Sigmoid colon (tissue), 7 donors: ENCODE data around the gene RUNX1. TPM values are rescaled to one million over a fixed set of nuclear protein-coding genes. Genes with fewer than 3 reads are reported as not detected.

Source experiments
- DNase-seq: peaks from one replicate; pipeline ENCODE4 v3.0.0-alpha.2; 2019
- H3K27ac ChIP-seq, 4 donors: fragments of 200-600 bp; sonication (generic); one replicate each; pipeline ENCODE4 v1.5.1; 2016 to 2019; ENCODE audit warnings: mild to moderate bottlenecking in 1 of 4
- H3K27me3 ChIP-seq, 3 donors: fragments of 200-600 bp; sonication (generic); one replicate each; pipeline ENCODE4 v1.5.1; 2019; ENCODE audit warnings: mild to moderate bottlenecking in 1 of 3
- H3K36me3 ChIP-seq, 4 donors: fragments of 200-600 bp; sonication (generic); one replicate each; pipeline ENCODE4 v1.5.1; 2016 to 2019
- H3K4me1 ChIP-seq, 4 donors: fragments of 200-600 bp; sonication (generic); one replicate each; pipeline ENCODE4 v1.5.1; 2017 to 2019
- H3K4me3 ChIP-seq, 4 donors: fragments of 200-600 bp; sonication (generic); one replicate each; pipeline ENCODE4 v1.5.1; 2017 to 2019; ENCODE audit warnings: mild to moderate bottlenecking in 2 of 4, moderate library complexity in 1 of 4
- H3K9me3 ChIP-seq, 4 donors: fragments of 200-600 bp in 3 of 4; sonication (generic) in 3 of 4; one replicate each; pipeline versions ENCODE4 v1.5.1 to v1.6.1; 2013 to 2019
- EP300 ChIP-seq, 4 donors: sonication (generic); formaldehyde crosslinking; IDR thresholded peaks; one replicate each; pipeline ENCODE4 v1.6.1; 2017; ENCODE audit warnings: antibody characterized with exemption in 4 of 4
- POLR2A ChIP-seq, 2 donors: fragments of 450-650 bp; IDR thresholded peaks; one replicate each; pipeline ENCODE4 v1.6.1; 2016; ENCODE audit warnings: antibody characterized with exemption in 2 of 2, mild to moderate bottlenecking in 2 of 2, moderate library complexity in 2 of 2
- POLR2AphosphoS5 ChIP-seq, 4 donors: sonication (generic); formaldehyde crosslinking; IDR thresholded peaks; one replicate each; pipeline ENCODE4 v1.6.1; 2017; ENCODE audit warnings: antibody characterized with exemption in 4 of 4
- WGBS, 2 donors: extraction: QIAGEN DNeasy Blood & Tissue Kit; methylation state at CpG; one replicate each; pipeline ENCODE4 v1.1.7; 2013; 5-methylcytosine and 5-hydroxymethylcytosine counted together
- intact Hi-C: fragments of 100-400 bp; cut with DNase I; formaldehyde crosslinking; loops from one replicate; pipeline ENCODE4 v1.15.1; 2023
- polyA plus RNA-seq, 3 donors: library from polyadenylated mRNA; stranded (reverse); fragments of 200-250 nt; gene quantifications; one replicate each; pipeline ENCODE4 v1.2.3, GENCODE V29; 2013
- total RNA-seq, 4 donors: library from RNA; depleted of rRNA; stranded (reverse); fragments of >200 nt; gene quantifications; one replicate each; pipeline ENCODE4 v1.1.0, GENCODE V29; 2016
- TF ChIP-seq, protein P1 (sequence below), 4 experiments: fragments of 450-650 bp in 3 of 4; fragments of 200-600 bp in 1 of 4; IDR thresholded peaks; one replicate each; pipeline ENCODE4 v1.5.1; 2016 to 2019; ENCODE audit warnings: antibody characterized with exemption in 4 of 4, mild to moderate bottlenecking in 3 of 4, moderate library complexity in 2 of 4
- donor health status: healthy with polysubstance abuse.
- donor health status: Bipolar disorder and iron deficiency.
- donor health status: healthy.

Gene RUNX1
- total and polyA plus RNA-seq, 7 donors = 2.8 to 23.3 (median 7.5) TPM

GRCh38 chr21:34743285-34743684 is 305.8 kb downstream of the RUNX1 start:
- WGBS, 2 donors = 89 to 92% methylated on average over 9 of the region's 9 CpGs
- no peak overlapping the region for H3K27ac ChIP-seq
- TF ChIP-seq EP300 (IDR thresholded peaks at IDR 0.05) (no peak), POLR2A (IDR thresholded peaks at IDR 0.05) (no peak), POLR2AphosphoS5 (IDR thresholded peaks at IDR 0.05) (no peak)
- TF ChIP-seq, protein P1, sequence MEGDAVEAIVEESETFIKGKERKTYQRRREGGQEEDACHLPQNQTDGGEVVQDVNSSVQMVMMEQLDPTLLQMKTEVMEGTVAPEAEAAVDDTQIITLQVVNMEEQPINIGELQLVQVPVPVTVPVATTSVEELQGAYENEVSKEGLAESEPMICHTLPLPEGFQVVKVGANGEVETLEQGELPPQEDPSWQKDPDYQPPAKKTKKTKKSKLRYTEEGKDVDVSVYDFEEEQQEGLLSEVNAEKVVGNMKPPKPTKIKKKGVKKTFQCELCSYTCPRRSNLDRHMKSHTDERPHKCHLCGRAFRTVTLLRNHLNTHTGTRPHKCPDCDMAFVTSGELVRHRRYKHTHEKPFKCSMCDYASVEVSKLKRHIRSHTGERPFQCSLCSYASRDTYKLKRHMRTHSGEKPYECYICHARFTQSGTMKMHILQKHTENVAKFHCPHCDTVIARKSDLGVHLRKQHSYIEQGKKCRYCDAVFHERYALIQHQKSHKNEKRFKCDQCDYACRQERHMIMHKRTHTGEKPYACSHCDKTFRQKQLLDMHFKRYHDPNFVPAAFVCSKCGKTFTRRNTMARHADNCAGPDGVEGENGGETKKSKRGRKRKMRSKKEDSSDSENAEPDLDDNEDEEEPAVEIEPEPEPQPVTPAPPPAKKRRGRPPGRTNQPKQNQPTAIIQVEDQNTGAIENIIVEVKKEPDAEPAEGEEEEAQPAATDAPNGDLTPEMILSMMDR (IDR thresholded peaks at IDR 0.05) = no peak

GRCh38 chr21:34740198-34740597 is 308.9 kb downstream of the RUNX1 start:
- 83 to 87% methylated on average over 1 of the region's 1 CpG for WGBS, 2 donors

More at GRCh38 chr21:34743285-34743684, 305.8 kb downstream of the RUNX1 start:
- no peak for DNase-seq
- Histone ChIP-seq H3K9me3 (no peaks in the 10 kb centered on the region), H3K4me1 (peaks cover 0 to 10% (median 5%) of the 10 kb centered on the region in 4 donors), H3K27me3 (peaks cover 0 to 11% (median 0%) of the 10 kb centered on the region in 3 donors), H3K4me3 (no peak overlapping the region), H3K36me3 (no peaks in the 10 kb centered on the region)
- intact Hi-C loops = loop anchor here (10.0 kb wide), 1 partner anchor 872 kb away; no protein-coding TSS in a partner anchor

More at GRCh38 chr21:34740198-34740597, 308.9 kb downstream of the RUNX1 start:
- no peak for TF ChIP-seq POLR2AphosphoS5 (IDR thresholded peaks at IDR 0.05)
- TF ChIP-seq POLR2A (IDR thresholded peaks at IDR 0.05) = no peak
- TF ChIP-seq, protein P1 (IDR thresholded peaks at IDR 0.05) = no peak
- no peak for TF ChIP-seq EP300 (IDR thresholded peaks at IDR 0.05)
- intact Hi-C loops = loop anchor here (10.0 kb wide), 1 partner anchor 875 kb away; no protein-coding TSS in a partner anchor
- no peak for DNase-seq
- Histone ChIP-seq H3K9me3 (no peaks in the 10 kb centered on the region), H3K36me3 (no peaks in the 10 kb centered on the region), H3K4me3 (no peak overlapping the region), H3K27me3 (peaks cover 0 to 11% (median 0%) of the 10 kb centered on the region in 3 donors), H3K27ac (no peak overlapping the region), H3K4me1 (peaks cover 0 to 5% (median 3%) of the 10 kb centered on the region in 4 donors)
